Esophagus muscularis mucosa (tissue), 4 donors: ENCODE data around the gene CDH4. TPM values are rescaled to one million over a fixed set of nuclear protein-coding genes. Genes with fewer than 3 reads are reported as not detected.
"Not testable (repeated sequence)": the region's sequence is repeated elsewhere in the genome, so short reads cannot be mapped to it uniquely, and the experiment has no call there.

Experiments
- DNase-seq: peaks from one replicate; pipeline ENCODE4 v3.0.0-alpha.2; 2017; ENCODE audit errors: extremely low spot score
- H3K27ac ChIP-seq, 4 donors: fragments of 200-600 bp; sonication (generic); replicated peaks in 1 of 4; 1 replicate in 3 of 4; 2 replicates in 1 of 4; pipeline ENCODE4 v1.5.1; 2016 to 2019; ENCODE audit warnings: mild to moderate bottlenecking in 1 of 4
- H3K27me3 ChIP-seq, 4 donors: fragments of 200-600 bp; sonication (generic); one replicate each; pipeline versions ENCODE4 v1.5.1 to v1.6.0; 2016 to 2019
- H3K36me3 ChIP-seq, 4 donors: fragments of 200-600 bp; sonication (generic); one replicate each; pipeline ENCODE4 v1.5.1; 2016 to 2019
- H3K4me1 ChIP-seq, 4 donors: fragments of 200-600 bp; sonication (generic); one replicate each; pipeline ENCODE4 v1.5.1; 2016 to 2019
- H3K4me3 ChIP-seq, 4 donors: fragments of 200-600 bp; sonication (generic); 1 replicate in 2 of 4; 2 replicates in 2 of 4; pipeline ENCODE4 v1.5.1; 2016 to 2019; ENCODE audit warnings: mild to moderate bottlenecking in 4 of 4, moderate library complexity in 1 of 4
- H3K9me3 ChIP-seq, 4 donors: fragments of 200-600 bp; sonication (generic); 1 replicate in 3 of 4; 2 replicates in 1 of 4; pipeline ENCODE4 v1.5.1; 2016 to 2019
- CTCF ChIP-seq, 3 experiments: fragments of 200-600 bp in 2 of 3; fragments of 450-650 bp in 1 of 3; sonication (generic) in 2 of 3; IDR thresholded peaks; one replicate each; pipeline ENCODE4 v1.5.1; 2017 to 2019; ENCODE audit warnings: antibody characterized with exemption in 3 of 3, mild to moderate bottlenecking in 2 of 3, moderate library complexity in 1 of 3
- EP300 ChIP-seq: sonication (generic); formaldehyde crosslinking; IDR thresholded peaks from one replicate; pipeline ENCODE4 v1.6.1; 2017; ENCODE audit warnings: antibody characterized with exemption
- POLR2A ChIP-seq: fragments of 450-650 bp; IDR thresholded peaks from one replicate; pipeline ENCODE4 v1.6.1; 2017; ENCODE audit warnings: antibody characterized with exemption, moderate library complexity, mild to moderate bottlenecking, low read depth
- POLR2AphosphoS5 ChIP-seq, 2 donors: sonication (generic); formaldehyde crosslinking; IDR thresholded peaks; one replicate each; pipeline ENCODE4 v1.6.1; 2017; ENCODE audit warnings: antibody characterized with exemption in 2 of 2
- WGBS: methylation state at CpG from one replicate; pipeline ENCODE4 v1.1.5; 2018; 5-methylcytosine and 5-hydroxymethylcytosine counted together
- intact Hi-C: fragments of 100-400 bp; cut with DNase I; formaldehyde crosslinking; loops from one replicate; pipeline ENCODE4 v1.15.1; 2023
- total RNA-seq, 4 donors: library from RNA; depleted of rRNA; stranded (reverse); fragments of >200 nt; gene quantifications; one replicate each; pipeline versions ENCODE4 v1.1.0 to v1.2.1, GENCODE V29; 2016

Gene CDH4
- total RNA-seq, 4 donors from 2014 or later, result 0.42 to 1.3 (median 0.48) TPM

- DNase-seq, result no peak
- intact Hi-C loops, result no loop called here
Measured at GRCh38 chr20:61940491-61940890, 688.4 kb downstream of the CDH4 start.

DNA sequence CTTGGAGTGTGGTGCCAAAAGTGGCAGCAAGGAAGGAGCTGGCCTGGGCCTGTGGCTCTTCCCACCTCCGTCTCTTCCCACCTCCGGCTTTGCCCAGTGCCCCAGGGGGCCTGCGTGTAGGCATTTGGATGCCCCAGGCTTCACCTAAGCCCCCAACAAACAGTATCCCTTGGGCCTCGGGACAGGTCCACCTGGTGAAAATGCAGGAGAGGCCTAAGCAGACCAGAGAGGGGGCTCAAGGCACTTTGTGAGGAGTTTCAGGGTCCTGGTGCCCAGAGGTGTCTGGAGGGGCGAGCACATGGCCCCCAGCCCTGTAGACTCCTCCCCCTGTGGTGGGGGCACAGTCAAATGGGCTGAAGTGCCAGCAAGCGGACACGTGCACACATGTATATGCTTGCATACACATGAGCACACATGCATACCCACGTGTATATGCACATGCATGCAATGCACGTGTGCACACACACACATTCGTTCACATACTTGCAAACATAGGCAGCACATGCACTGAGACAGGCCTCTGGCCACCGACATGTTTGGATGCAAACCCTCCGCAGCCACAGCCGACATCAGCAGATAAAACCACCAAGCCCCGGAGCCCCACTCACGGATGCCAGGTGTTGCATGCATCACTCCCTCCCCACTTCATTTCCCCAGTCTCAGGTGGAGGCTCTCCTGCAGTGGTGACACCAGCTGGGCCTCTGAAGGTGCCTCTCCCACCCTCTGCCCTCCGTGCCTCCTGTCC is 689.1 kb downstream of the CDH4 start:
- intact Hi-C loops, result no loop called here
- no peak for DNase-seq
- TF ChIP-seq POLR2AphosphoS5 (IDR thresholded peaks at IDR 0.05), result no peak

More at GRCh38 chr20:61940491-61940890, 688.4 kb downstream of the CDH4 start:
- TF ChIP-seq POLR2A, result no peak
- no peak for TF ChIP-seq EP300
- TF ChIP-seq POLR2AphosphoS5 (IDR thresholded peaks at IDR 0.05), result no peak
- no peak for TF ChIP-seq CTCF (IDR thresholded peaks at IDR 0.05)
- 89% methylated on average over 17 of the region's 17 CpGs for WGBS
- H3K9me3 ChIP-seq, result no peaks in the 10 kb centered on the region
- H3K4me1 ChIP-seq, result no peaks in the 10 kb centered on the region
- no peak overlapping the region for H3K27ac ChIP-seq
- H3K36me3 ChIP-seq, result no peaks in the 10 kb centered on the region
- H3K27me3 ChIP-seq, result peaks cover 0 to 30% (median 0%) of the 10 kb centered on the region in 4 donors
- no peak overlapping the region for H3K4me3 ChIP-seq

GRCh38 chr20:61941721-61942405 is 689.8 kb downstream of the CDH4 start:
- no peak overlapping the region for H3K4me3 ChIP-seq
- DNase-seq, result no peak
- H3K27ac ChIP-seq, result no peak overlapping the region
- TF ChIP-seq CTCF (IDR thresholded peaks at IDR 0.05), result no peak
- no peak for TF ChIP-seq POLR2A
- no peak for TF ChIP-seq POLR2AphosphoS5 (IDR thresholded peaks at IDR 0.05)
- no peak for TF ChIP-seq EP300
- no peaks in the 10 kb centered on the region for H3K9me3 ChIP-seq
- 69% methylated on average over 8 of the region's 16 CpGs for WGBS
- no peaks in the 10 kb centered on the region for H3K36me3 ChIP-seq
- intact Hi-C loops, result no loop called here
- no peaks in the 10 kb centered on the region for H3K4me1 ChIP-seq
- H3K27me3 ChIP-seq, result peaks cover 0 to 20% (median 0%) of the 10 kb centered on the region in 4 donors

More for the DNA sequence above, 689.1 kb downstream of the CDH4 start:
- H3K4me1 ChIP-seq, result no peaks in the 10 kb centered on the region
- no peak overlapping the region for H3K27ac ChIP-seq
- H3K27me3 ChIP-seq, result peaks cover 0 to 25% (median 0%) of the 10 kb centered on the region in 4 donors
- WGBS, result 82% methylated on average over 12 of the region's 16 CpGs
- no peaks in the 10 kb centered on the region for H3K9me3 ChIP-seq
- no peak overlapping the region for H3K4me3 ChIP-seq
- no peaks in the 10 kb centered on the region for H3K36me3 ChIP-seq

DNA sequence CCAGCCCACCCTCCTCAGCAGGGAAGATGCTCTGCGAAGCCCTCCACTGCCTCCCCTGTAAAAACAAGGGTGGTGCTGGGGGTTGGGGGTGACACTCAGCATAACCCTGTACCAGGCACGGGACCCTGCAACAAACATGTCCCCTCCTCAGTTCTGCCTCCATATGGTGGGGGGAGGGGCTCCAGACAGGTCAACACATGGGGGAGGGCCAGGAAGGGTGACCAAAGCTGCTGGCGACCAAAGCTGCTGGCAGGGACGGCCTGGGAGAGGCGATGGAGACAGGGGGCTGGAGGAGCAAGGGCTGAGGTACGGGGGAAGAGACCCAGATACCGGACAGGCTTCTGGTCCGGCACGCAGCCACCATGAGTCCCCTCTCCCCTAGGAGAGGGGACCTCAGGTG is 690.5 kb downstream of the CDH4 start:
- no peak for DNase-seq
- no peak for TF ChIP-seq EP300
- no peak for TF ChIP-seq POLR2AphosphoS5 (IDR thresholded peaks at IDR 0.05)
- TF ChIP-seq POLR2A, result no peak
- no peak overlapping the region for H3K27ac ChIP-seq
- H3K4me1 ChIP-seq, result no peaks in the 10 kb centered on the region
- WGBS, result 94% methylated on average over 3 of the region's 9 CpGs
- intact Hi-C loops, result no loop called here
- H3K9me3 ChIP-seq, result no peaks in the 10 kb centered on the region
- H3K36me3 ChIP-seq, result no peaks in the 10 kb centered on the region
- H3K27me3 ChIP-seq, result peaks cover 0 to 13% (median 0%) of the 10 kb centered on the region in 4 donors
- H3K4me3 ChIP-seq, result no peak overlapping the region

- H3K36me3 ChIP-seq, intact Hi-C loops, H3K4me1 ChIP-seq, H3K27ac ChIP-seq, H3K9me3 ChIP-seq, H3K4me3 ChIP-seq, DNase-seq, H3K27me3 ChIP-seq: not testable (repeated sequence)
- WGBS, result 95% methylated on average over 11 of the region's 34 CpGs
Measured at GRCh38 chr20:61944967-61945366, 692.9 kb downstream of the CDH4 start.

DNA sequence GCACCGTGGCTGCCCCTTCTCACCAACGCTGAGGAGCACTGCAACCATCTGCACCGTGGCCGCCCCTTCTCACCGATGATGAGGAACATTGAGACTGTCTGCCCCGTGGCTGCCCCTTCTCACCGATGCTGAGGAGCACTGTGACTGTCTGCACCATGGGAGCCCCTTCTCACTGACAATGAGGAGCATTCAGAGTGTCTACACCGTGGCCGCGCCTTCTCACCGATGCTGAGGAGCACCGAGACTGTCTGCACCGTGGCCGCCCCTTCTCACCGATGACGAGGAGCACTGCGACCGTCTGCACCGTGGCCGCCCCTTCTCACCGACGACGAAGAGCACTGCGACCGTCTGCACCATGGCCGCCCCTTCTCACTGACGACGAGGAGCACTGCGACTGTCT is 693.4 kb downstream of the CDH4 start:
- H3K36me3 ChIP-seq, DNase-seq, H3K4me3 ChIP-seq, H3K27me3 ChIP-seq, H3K27ac ChIP-seq, intact Hi-C loops, H3K4me1 ChIP-seq, H3K9me3 ChIP-seq: not testable (repeated sequence)
- 93% methylated on average over 5 of the region's 29 CpGs for WGBS

- H3K4me3 ChIP-seq, H3K27ac ChIP-seq, H3K36me3 ChIP-seq, H3K4me1 ChIP-seq, intact Hi-C loops, DNase-seq, H3K9me3 ChIP-seq: not testable (repeated sequence)
- WGBS, result 77% methylated on average over 27 of the region's 28 CpGs
- peaks cover 0 to 24% (median 7%) of the 10 kb centered on the region in 4 donors for H3K27me3 ChIP-seq
Measured at GRCh38 chr20:61948056-61948455, 696.0 kb downstream of the CDH4 start.
